MM.1S (cell line): ENCODE results near the gene YBEY.

Experiments used
- DNase-seq: peaks from one replicate; pipeline ENCODE4 v3.0.0-alpha.2; 2015
- H2AFZ ChIP-seq: fragments of 300-600 bp; sonication (generic); 2 replicates; pipeline ENCODE4 v1.6.0; 2016; ENCODE audit warnings: antibody characterized with exemption, low read length
- H3F3A ChIP-seq: fragments of 300-600 bp; sonication (generic); 2 replicates; pipeline ENCODE4 v1.6.1; 2016; ENCODE audit warnings: mild to moderate bottlenecking, antibody characterized with exemption, low read length, moderate library complexity, mixed read lengths; ENCODE audit not compliant: insufficient read depth
- H3K27ac ChIP-seq: fragments of 300-600 bp; sonication (generic); 2 replicates; pipeline ENCODE4 v1.5.1; 2016; ENCODE audit warnings: mild to moderate bottlenecking, low read length
- H3K27me3 ChIP-seq: fragments of 300-600 bp; sonication (generic); replicated peaks from 2 replicates; pipeline ENCODE4 v1.6.0; 2016; ENCODE audit warnings: low read length; ENCODE audit not compliant: insufficient read depth
- H3K36me3 ChIP-seq: fragments of 300-600 bp; sonication (generic); replicated peaks from 2 replicates; pipeline ENCODE4 v1.6.1; 2016; ENCODE audit warnings: mild to moderate bottlenecking, low read length, mixed read lengths; ENCODE audit not compliant: insufficient read depth
- H3K4me1 ChIP-seq: fragments of 300-600 bp; sonication (generic); 2 replicates; pipeline ENCODE4 v1.6.1; 2016; ENCODE audit warnings: low read length, mixed read lengths
- H3K4me2 ChIP-seq: fragments of 300-600 bp; sonication (generic); 2 replicates; pipeline ENCODE4 v1.6.0; 2016; ENCODE audit warnings: low read depth, low read length
- H3K4me3 ChIP-seq: fragments of 300-600 bp; sonication (generic); 2 replicates; pipeline ENCODE4 v1.5.1; 2016; ENCODE audit warnings: low read length, mixed read lengths
- H3K79me2 ChIP-seq: fragments of 300-600 bp; sonication (generic); 2 replicates; pipeline ENCODE4 v1.6.1; 2016; ENCODE audit warnings: mixed run types, low read length, mixed read lengths
- H3K9ac ChIP-seq: fragments of 300-600 bp; sonication (generic); 2 replicates; pipeline ENCODE4 v1.6.1; 2016; ENCODE audit warnings: low read length, mixed read lengths
- H3K9me2 ChIP-seq: fragments of 300-600 bp; sonication (generic); replicated peaks from 2 replicates; pipeline ENCODE4 v1.6.1; 2016; ENCODE audit warnings: mild to moderate bottlenecking, low read length, mixed read lengths; ENCODE audit not compliant: insufficient read depth
- H3K9me3 ChIP-seq: fragments of 300-600 bp; sonication (generic); replicated peaks from 2 replicates; pipeline ENCODE4 v1.6.1; 2016; ENCODE audit warnings: mild to moderate bottlenecking, low read length, mixed read lengths; ENCODE audit not compliant: insufficient read depth
- H4K20me1 ChIP-seq: fragments of 300-600 bp; sonication (generic); 2 replicates; pipeline ENCODE4 v1.6.1; 2016; ENCODE audit warnings: mild to moderate bottlenecking, low read length, moderate library complexity, mixed read lengths; ENCODE audit not compliant: insufficient read depth
- CTCF ChIP-seq: fragments of 300-600 bp; sonication (generic); IDR thresholded peaks from 2 replicates; pipeline ENCODE4 v1.5.1; 2016; ENCODE audit warnings: antibody characterized with exemption, low read length, mixed read lengths
- EZH2 ChIP-seq: fragments of 300-600 bp; sonication (generic); optimal IDR thresholded peaks from 2 replicates; pipeline ENCODE3; 2017; ENCODE audit warnings: low read depth, mild to moderate bottlenecking, antibody characterized with exemption, low read length, mixed read lengths
- EZH2phosphoT487 ChIP-seq: fragments of 300-600 bp; sonication (generic); IDR thresholded peaks from 2 replicates; pipeline ENCODE4 v1.6.1; 2018; ENCODE audit warnings: antibody characterized with exemption, low read length

YBEY gene

GRCh38 chr21:46294647-46295176, 8.6 kb downstream of the YBEY start:
- Histone ChIP-seq H3F3A (no peaks in the 10 kb centered on the region), H3K9ac (no peak overlapping the region), H3K9me3 (no peaks in the 10 kb centered on the region), H3K27ac (no peak overlapping the region), H4K20me1 (no peaks in the 10 kb centered on the region), H3K9me2 (no peaks in the 10 kb centered on the region), H3K4me2 (no peak overlapping the region), H3K4me3 (no peak overlapping the region), H3K36me3 (peaks cover 6% of the 10 kb centered on the region; the same call in 1 of the 2 replicates), H3K79me2 (0 out of 2 replicates have a peak, but pooled peaks cover under 1% of the 10 kb centered on the region), H3K27me3 (no peaks in the 10 kb centered on the region), H2AFZ (no peak overlapping the region), H3K4me1 (no peaks in the 10 kb centered on the region)
- TF ChIP-seq EZH2phosphoT487, result no peak
- TF ChIP-seq CTCF, result no peak
- TF ChIP-seq EZH2, result no peak
- DNase-seq, result no peak

GRCh38 chr21:46295177-46295770, 9.1 kb downstream of the YBEY start:
- no peak for TF ChIP-seq EZH2
- TF ChIP-seq CTCF, result no peak
- TF ChIP-seq EZH2phosphoT487, result no peak
- H3K79me2 ChIP-seq, result no peaks in the 10 kb centered on the region
- no peaks in the 10 kb centered on the region for H3K4me1 ChIP-seq
- H3F3A ChIP-seq, result no peaks in the 10 kb centered on the region
- H3K27me3 ChIP-seq, result no peaks in the 10 kb centered on the region
- no peak overlapping the region for H2AFZ ChIP-seq
- no peaks in the 10 kb centered on the region for H3K9me2 ChIP-seq
- DNase-seq, result no peak
- no peak overlapping the region for H3K4me2 ChIP-seq
- no peak overlapping the region for H3K27ac ChIP-seq
- no peaks in the 10 kb centered on the region for H4K20me1 ChIP-seq
- peaks cover 6% of the 10 kb centered on the region; the same call in 1 of the 2 replicates for H3K36me3 ChIP-seq
- no peak overlapping the region for H3K9ac ChIP-seq
- H3K9me3 ChIP-seq, result no peaks in the 10 kb centered on the region
- no peak overlapping the region for H3K4me3 ChIP-seq

- no peaks in the 10 kb centered on the region for H3K9me2 ChIP-seq
- no peak overlapping the region for H3K4me2 ChIP-seq
- no peak overlapping the region for H3K9ac ChIP-seq
- H3K36me3 ChIP-seq, result peaks cover 6% of the 10 kb centered on the region; the same call in 1 of the 2 replicates
- no peak overlapping the region for H3K4me3 ChIP-seq
- no peaks in the 10 kb centered on the region for H4K20me1 ChIP-seq
- DNase-seq, result no peak
- no peaks in the 10 kb centered on the region for H3K27me3 ChIP-seq
- no peaks in the 10 kb centered on the region for H3K4me1 ChIP-seq
- TF ChIP-seq EZH2 (no peak), EZH2phosphoT487 (no peak), CTCF (no peak)
- no peak overlapping the region for H3K27ac ChIP-seq
- H3F3A ChIP-seq, result no peaks in the 10 kb centered on the region
- no peaks in the 10 kb centered on the region for H3K9me3 ChIP-seq
- H3K79me2 ChIP-seq, result no peaks in the 10 kb centered on the region
- H2AFZ ChIP-seq, result no peak overlapping the region
Observed at GRCh38 chr21:46295996-46296752, 10.0 kb downstream of the YBEY start.
